ENCODE results near the gene MYLK. TPM values are rescaled to one million over a fixed set of nuclear protein-coding genes. Genes with fewer than 3 reads are reported as not detected.
"Not testable (repeated sequence)": the region's sequence is repeated elsewhere in the genome, so short reads cannot be mapped to it uniquely, and the experiment has no call there.

Gene MYLK
- total and polyA plus RNA-seq, 2 of the 4 experiments (the other 2 are of a cell fraction): 299 to 484 TPM

DNA sequence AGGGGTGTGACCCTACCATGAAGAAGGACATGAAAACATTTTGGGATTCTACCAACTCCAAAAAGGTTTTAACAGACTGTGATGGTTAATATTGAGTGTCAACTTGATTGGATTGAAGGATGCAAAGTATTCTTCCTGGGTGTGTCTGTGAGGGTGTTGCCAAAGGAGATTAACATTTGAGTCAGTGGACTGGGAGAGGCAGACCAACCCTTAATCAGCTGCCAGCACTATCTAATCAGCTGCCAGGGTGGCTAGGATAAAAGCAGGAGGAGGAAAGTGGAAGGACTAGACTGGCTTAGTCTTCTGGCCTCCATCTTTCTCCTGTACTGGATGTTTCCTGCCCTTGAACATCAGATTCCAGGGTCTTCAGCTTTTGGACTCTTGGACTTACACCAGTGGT lies 283.3 kb downstream of the MYLK start:
- intact Hi-C loops (cut with micrococcal nuclease); H3K23ac ChIP-seq (ENCODE audit: low read depth, low read length); H4K8ac ChIP-seq (ENCODE audit: low read depth in 2 of 2, low read length in 2 of 2); dilution Hi-C loops (cut with HindIII; ENCODE audit: low sequenced_read_pairs, unreplicated experiment); H2AK5ac ChIP-seq (ENCODE audit: low read depth, low read length); H2AK9ac ChIP-seq (replicated peaks; ENCODE audit: low read depth, low read length, poor library complexity); H3K27ac ChIP-seq (ENCODE audit: insufficient read depth, low read length); H2BK5ac ChIP-seq (ENCODE audit: low read depth, low read length, poor library complexity, severe bottlenecking); H3K9ac ChIP-seq (ENCODE audit: low read depth, low read length); H3K36me3 ChIP-seq (ENCODE audit: control insufficient read depth, insufficient read depth, low read length); H2BK20ac ChIP-seq (ENCODE audit: low read depth, low read length); H4K5ac ChIP-seq (ENCODE audit: low read depth, low read length); H3K18ac ChIP-seq (ENCODE audit: low read depth, low read length); in situ Hi-C loops (cut with MboI; ENCODE audit: low sequenced_read_pairs); H3K4me2 ChIP-seq (ENCODE audit: low read depth, low read length); H3K27me3 ChIP-seq (ENCODE audit: control insufficient read depth, insufficient read depth, low read length); POLR2A ChIA-PET (ENCODE audit: unreplicated experiment); H2BK120ac ChIP-seq (ENCODE audit: low read depth, low read length); H2AFZ ChIP-seq (replicated peaks; ENCODE audit: low read length, poor library complexity); H3K14ac ChIP-seq (replicated peaks; ENCODE audit: low read depth, low read length); H3K9me1 ChIP-seq (ENCODE audit: insufficient read depth, low read length); BruUV-seq (replicated peaks); H3K9me3 ChIP-seq (ENCODE audit: control insufficient read depth, insufficient read depth, low read length); DNase-seq; ATAC-seq (ENCODE audit: low read depth); H4K20me1 ChIP-seq (ENCODE audit: insufficient read depth, low read length); H3K56ac ChIP-seq (ENCODE audit: extremely low read depth, insufficient read depth, low read length); H4K91ac ChIP-seq (ENCODE audit: insufficient read depth, low read depth, low read length); CTCF ChIA-PET; H3K4ac ChIP-seq (ENCODE audit: low read depth, low read length); H3K4me3 ChIP-seq (ENCODE audit: insufficient read depth, low read depth, low read length); H2BK15ac ChIP-seq (ENCODE audit: low read depth, low read length): not testable (repeated sequence)
- Histone ChIP-seq H3K4me1 (ENCODE audit: control insufficient read depth, insufficient read depth, low read length) (peaks cover 14% of the 10 kb centered on the region), H3K79me1 (ENCODE audit: low read depth in 1 of 2, low read length in 2 of 2) (peaks cover 11 to 35% of the 10 kb centered on the region in 2 experiments; a peak in 3 of 4 replicates)

All from IMR-90 (cell line).